Vagina (tissue), 2 donors: ENCODE results near the gene COTL1.

Source experiments
- CTCF ChIP-seq, 3 experiments: fragments of 450-650 bp in 2 of 3; fragments of 200-600 bp in 1 of 3; sonication (generic) in 1 of 3; IDR thresholded peaks; one replicate each; pipeline ENCODE4 v1.5.1; 2017 to 2019; ENCODE audit warnings: antibody characterized with exemption in 3 of 3, mild to moderate bottlenecking in 2 of 3, moderate library complexity in 2 of 3
- POLR2A ChIP-seq, 2 donors: fragments of 450-650 bp; IDR thresholded peaks; one replicate each; pipeline ENCODE4 v1.6.1; 2017; ENCODE audit warnings: antibody characterized with exemption in 2 of 2, mild to moderate bottlenecking in 2 of 2, moderate library complexity in 2 of 2

- no peak for TF ChIP-seq CTCF (IDR thresholded peaks at IDR 0.05)
- TF ChIP-seq POLR2A (IDR thresholded peaks at IDR 0.05) = no peak
These were observed 17.3 kb downstream of the COTL1 start for GRCh38 chr16:84600343-84601229.
